Femur (tissue), 1 donor: Measurements from ENCODE around the gene AFAP1.

ENCODE experiments used
- DNase-seq: peaks from one replicate; pipeline ENCODE4 v3.0.0-alpha.2; 2017

The AFAP1 gene

GRCh38 chr4:7968262-7968896 is 28.7 kb upstream of the AFAP1 start:
- no peak for DNase-seq

GRCh38 chr4:7967501-7968261 is 28.0 kb upstream of the AFAP1 start:
- no peak for DNase-seq

- no peak for DNase-seq
Measured at GRCh38 chr4:7967063-7967440, 27.4 kb upstream of the AFAP1 start.

- DNase-seq, result no peak
Measured at GRCh38 chr4:7966281-7967062, 26.8 kb upstream of the AFAP1 start.

- peak; percentile 42 for DNase-seq
Measured at GRCh38 chr4:7964890-7965662, 25.4 kb upstream of the AFAP1 start.

GRCh38 chr4:7964459-7964858 is 24.8 kb upstream of the AFAP1 start:
- DNase-seq, result no peak

GRCh38 chr4:7963691-7964090 is 24.0 kb upstream of the AFAP1 start:
- no peak for DNase-seq

GRCh38 chr4:7962609-7963508 is 23.2 kb upstream of the AFAP1 start:
- DNase-seq, result no peak

- peak; percentile 82 for DNase-seq
Measured at GRCh38 chr4:7960790-7961655, 21.4 kb upstream of the AFAP1 start.

- DNase-seq, result peak; percentile 27
Measured at GRCh38 chr4:7960017-7960789, 20.5 kb upstream of the AFAP1 start.

GRCh38 chr4:7959078-7959477 is 19.4 kb upstream of the AFAP1 start:
- no peak for DNase-seq

GRCh38 chr4:7956934-7957656 is 17.4 kb upstream of the AFAP1 start:
- DNase-seq, result no peak

GRCh38 chr4:7956270-7956808 is 16.7 kb upstream of the AFAP1 start:
- peak; percentile 49 for DNase-seq

GRCh38 chr4:7955393-7955792 is 15.7 kb upstream of the AFAP1 start:
- no peak for DNase-seq

- DNase-seq, result no peak
Measured at GRCh38 chr4:7952615-7953014, 13.0 kb upstream of the AFAP1 start.

- no peak for DNase-seq
Measured at GRCh38 chr4:7950301-7951092, 10.8 kb upstream of the AFAP1 start.

GRCh38 chr4:7949759-7950158 is 10.1 kb upstream of the AFAP1 start:
- no peak for DNase-seq

- DNase-seq, result no peak
Measured at GRCh38 chr4:7947927-7948326, 8.3 kb upstream of the AFAP1 start.
